Aorta (tissue), 5 donors: Measurements from ENCODE around the gene CYP4F11. TPM values are rescaled to one million over a fixed set of nuclear protein-coding genes. Genes with fewer than 3 reads are reported as not detected.
"Not testable (repeated sequence)": the region's sequence is repeated elsewhere in the genome, so short reads cannot be mapped to it uniquely, and the experiment has no call there.

ENCODE experiments used
- ATAC-seq: fragments of 200-7000 bp; cut with Tn5 transposase; one replicate; pipeline ENCODE4 v1.9.1; 2022; ENCODE audit warnings: moderate library complexity; ENCODE audit not compliant: low FRiP score
- DNase-seq, 2 donors: peaks; one replicate each; pipeline ENCODE4 v3.0.0-alpha.2; 2020
- H3K27ac ChIP-seq, 2 donors: one replicate each; pipeline ENCODE4 v1.5.1; 2013; ENCODE audit warnings: low read length in 2 of 2, mild to moderate bottlenecking in 2 of 2, moderate library complexity in 2 of 2, control low read depth in 1 of 2, inconsistent platforms in 1 of 2, low read depth in 1 of 2
- H3K27me3 ChIP-seq, 2 donors: one replicate each; pipeline ENCODE4 v1.6.1; 2013; ENCODE audit warnings: control low read depth in 1 of 2, low read length in 1 of 2, mild to moderate bottlenecking in 1 of 2, moderate library complexity in 1 of 2; ENCODE audit not compliant: insufficient read depth in 2 of 2, control insufficient read depth in 1 of 2
- H3K36me3 ChIP-seq, 2 donors: one replicate each; pipeline ENCODE4 v1.6.1; 2013; ENCODE audit warnings: control low read depth in 1 of 2, low read length in 1 of 2, mild to moderate bottlenecking in 1 of 2; ENCODE audit not compliant: insufficient read depth in 2 of 2, control insufficient read depth in 1 of 2
- H3K4me1 ChIP-seq, 2 donors: one replicate each; pipeline ENCODE4 v1.6.1; 2013; ENCODE audit warnings: low read length in 2 of 2, control low read depth in 1 of 2, mild to moderate bottlenecking in 1 of 2, moderate library complexity in 1 of 2; ENCODE audit not compliant: insufficient read depth in 2 of 2, control insufficient read depth in 1 of 2
- H3K4me3 ChIP-seq, 2 donors: one replicate each; pipeline ENCODE4 v1.5.1; 2013; ENCODE audit warnings: low read length in 2 of 2, control low read depth in 1 of 2, mild to moderate bottlenecking in 1 of 2
- H3K9me3 ChIP-seq: one replicate; pipeline ENCODE4 v1.6.1; 2013; ENCODE audit warnings: mild to moderate bottlenecking, low read length; ENCODE audit not compliant: control insufficient read depth
- WGBS, 2 donors: extraction: QIAGEN DNeasy Blood & Tissue Kit; methylation state at CpG; one replicate each; pipeline ENCODE4 v1.1.7; 2013; 5-methylcytosine and 5-hydroxymethylcytosine counted together
- intact Hi-C, 2 donors: fragments of 100-400 bp; cut with DNase I; formaldehyde crosslinking; loops; one replicate each; pipeline versions ENCODE4 v1.14.2 to v1.15.0; 2022
- polyA plus RNA-seq, 2 donors: library from polyadenylated mRNA; stranded (reverse); fragments of 200-250 nt; gene quantifications; one replicate each; pipeline ENCODE4 v1.2.3, GENCODE V29; 2013
- total RNA-seq, 2 donors: library from RNA; stranded (reverse); fragmentation: NEBNext Ultra II Directional; extraction: Animal tissue kit (Norgen Biotek cat#: 25700); gene quantifications; one replicate each; pipeline ENCODE4 v1.2.1, GENCODE V29; 2021
- donor health status: healthy with polysubstance abuse.
- donor health status: Bipolar disorder and iron deficiency.
- donor health status: DM: no; HTN: no; CAD: no.
- donor health status: DM: no; HTN: no; CAD: no.
- donor health status: DM: yes; HTN: yes; CAD: no.

The CYP4F11 gene
- total and polyA plus RNA-seq, 4 donors = 1.5 to 11.0 (median 7.2) TPM

- H3K4me1 ChIP-seq, H3K27ac ChIP-seq, ATAC-seq, H3K27me3 ChIP-seq, H3K9me3 ChIP-seq, intact Hi-C loops, H3K4me3 ChIP-seq, DNase-seq, H3K36me3 ChIP-seq: not testable (repeated sequence)
- WGBS, 2 donors = 81 to 84% methylated on average over 3 of the region's 3 CpGs
These were observed 51.0 kb downstream of the CYP4F11 start for GRCh38 chr19:15883329-15883728.

DNA sequence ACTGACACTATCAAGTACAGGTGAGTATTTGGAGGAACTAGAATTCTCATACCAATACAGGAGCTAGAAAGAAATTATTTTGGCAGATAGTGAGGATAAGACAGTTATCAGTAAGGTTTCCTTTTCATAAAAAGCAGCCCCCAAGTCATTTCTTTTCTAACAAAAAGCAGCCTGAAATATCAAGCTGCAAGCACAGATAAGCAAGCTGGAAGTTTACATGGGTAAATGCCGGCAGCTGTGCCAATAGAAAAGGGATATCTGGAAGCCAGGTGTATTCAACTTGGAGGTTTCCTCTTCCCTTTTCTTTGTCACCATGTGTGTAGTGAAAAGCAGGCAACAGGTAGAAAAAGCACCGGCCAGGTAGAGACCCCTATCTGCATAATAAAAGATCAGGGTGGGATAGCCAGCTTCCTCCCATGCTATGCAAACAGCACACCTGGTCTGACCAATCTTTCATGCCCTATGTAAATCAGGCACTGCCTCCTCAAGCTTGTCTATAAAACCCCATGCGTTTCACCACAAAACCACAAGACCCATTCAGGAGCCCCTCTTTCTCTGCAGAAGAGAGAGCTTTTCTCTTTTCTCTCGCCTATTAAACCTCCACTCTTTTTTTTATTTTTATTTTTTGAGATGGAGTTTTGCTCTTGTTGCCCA, 59.4 kb downstream of the CYP4F11 start:
- DNase-seq (no peak), ATAC-seq (no peak)
- Histone ChIP-seq H3K36me3 (no peaks in the 10 kb centered on the region), H3K4me3 (no peak overlapping the region), H3K27me3 (no peaks in the 10 kb centered on the region), H3K4me1 (no peaks in the 10 kb centered on the region), H3K9me3 (no peaks in the 10 kb centered on the region), H3K27ac (no peak overlapping the region)
- intact Hi-C loops = no loop called here
- 52 to 56% methylated on average over 4 of the region's 4 CpGs for WGBS, 2 donors

- H3K4me3 ChIP-seq, ATAC-seq, H3K9me3 ChIP-seq, H3K27ac ChIP-seq, H3K36me3 ChIP-seq, H3K27me3 ChIP-seq, DNase-seq, intact Hi-C loops, H3K4me1 ChIP-seq: not testable (repeated sequence)
- 79 to 86% methylated on average over 6 of the region's 6 CpGs for WGBS, 2 donors
These were observed 60.6 kb downstream of the CYP4F11 start for GRCh38 chr19:15873771-15874170.

DNA sequence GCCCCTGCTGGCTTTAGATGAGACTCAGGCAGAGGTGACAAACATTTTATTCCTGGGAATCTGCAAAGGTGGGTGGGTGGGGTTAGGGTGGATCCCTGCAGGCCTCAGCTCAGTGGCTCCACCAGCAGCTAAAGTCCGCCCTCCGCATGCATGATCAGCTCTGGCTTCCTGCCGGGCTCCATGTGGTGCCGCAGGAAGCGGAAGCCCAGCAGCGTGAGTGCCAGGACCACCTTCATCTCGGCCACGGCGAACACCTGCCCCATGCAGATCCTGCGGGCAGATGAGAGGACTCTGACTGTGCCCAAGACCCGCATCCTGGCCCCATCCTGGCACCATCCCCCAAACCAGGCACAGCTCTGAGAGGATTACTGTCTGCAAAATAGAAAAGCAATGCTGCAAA, 62.8 kb downstream of the CYP4F11 start:
- no peak for ATAC-seq
- H3K27ac ChIP-seq = no peak overlapping the region
- DNase-seq = no peak
- H3K4me3 ChIP-seq = no peak overlapping the region
- H3K4me1 ChIP-seq = no peaks in the 10 kb centered on the region
- H3K27me3 ChIP-seq = no peaks in the 10 kb centered on the region
- H3K36me3 ChIP-seq = no peaks in the 10 kb centered on the region
- no peaks in the 10 kb centered on the region for H3K9me3 ChIP-seq
- 6 to 12% methylated on average over 11 of the region's 11 CpGs for WGBS, 2 donors
- intact Hi-C loops = no loop called here

DNA sequence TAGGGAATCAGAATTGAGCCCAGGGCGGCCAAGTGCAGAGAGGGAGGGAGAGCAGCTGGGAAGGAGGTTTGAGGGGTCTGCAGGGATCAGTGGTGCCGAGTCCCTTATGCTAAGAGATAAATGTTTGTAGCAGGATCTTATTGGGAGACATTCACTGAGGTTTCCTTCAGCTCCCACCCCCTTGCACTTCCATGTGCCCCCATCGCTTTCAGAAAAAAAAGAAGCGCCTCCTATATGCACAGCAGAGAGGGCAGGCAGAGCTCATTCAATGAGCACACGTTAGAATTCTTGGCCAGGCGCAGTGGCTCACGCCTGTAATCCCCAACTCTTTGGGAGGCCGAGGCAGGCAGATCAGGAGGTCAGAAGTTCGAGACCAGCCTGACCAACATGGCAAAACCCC, 64.5 kb downstream of the CYP4F11 start:
- no peak for ATAC-seq
- Histone ChIP-seq H3K27ac (no peak overlapping the region), H3K36me3 (no peaks in the 10 kb centered on the region), H3K9me3 (no peaks in the 10 kb centered on the region), H3K4me3 (no peak overlapping the region), H3K4me1 (no peaks in the 10 kb centered on the region), H3K27me3 (no peaks in the 10 kb centered on the region)
- intact Hi-C loops = loop anchor here (2.0 to 10.0 kb wide), 3 partner anchors 235 to 285 kb away; no protein-coding TSS in a partner anchor
- DNase-seq = no peak
- WGBS, 2 donors = 59 to 65% methylated on average over 9 of the region's 9 CpGs

GRCh38 chr19:15869109-15869555, 65.2 kb downstream of the CYP4F11 start:
- DNase-seq = no peak
- peak; percentile 59 for ATAC-seq
- no peaks in the 10 kb centered on the region for H3K4me1 ChIP-seq
- H3K9me3 ChIP-seq = no peaks in the 10 kb centered on the region
- H3K4me3 ChIP-seq = no peak overlapping the region
- no peaks in the 10 kb centered on the region for H3K36me3 ChIP-seq
- intact Hi-C loops = loop anchor here (2.0 to 10.0 kb wide), 3 partner anchors 234 to 284 kb away; no protein-coding TSS in a partner anchor
- no peaks in the 10 kb centered on the region for H3K27me3 ChIP-seq
- 3% methylated on average over 3 of the region's 3 CpGs for WGBS, 2 donors
- no peak overlapping the region for H3K27ac ChIP-seq

- 66 to 72% methylated on average over 5 of the region's 5 CpGs for WGBS, 2 donors
- no peaks in the 10 kb centered on the region for H3K27me3 ChIP-seq
- no peaks in the 10 kb centered on the region for H3K36me3 ChIP-seq
- DNase-seq = no peak
- no peak overlapping the region for H3K27ac ChIP-seq
- H3K4me1 ChIP-seq = no peaks in the 10 kb centered on the region
- no peak overlapping the region for H3K4me3 ChIP-seq
- no peak for ATAC-seq
- no peaks in the 10 kb centered on the region for H3K9me3 ChIP-seq
- intact Hi-C loops = loop anchor here (10.0 kb wide), 2 partner anchors 232 to 242 kb away; no protein-coding TSS in a partner anchor
These were observed 67.7 kb downstream of the CYP4F11 start for GRCh38 chr19:15866636-15867035.

DNA sequence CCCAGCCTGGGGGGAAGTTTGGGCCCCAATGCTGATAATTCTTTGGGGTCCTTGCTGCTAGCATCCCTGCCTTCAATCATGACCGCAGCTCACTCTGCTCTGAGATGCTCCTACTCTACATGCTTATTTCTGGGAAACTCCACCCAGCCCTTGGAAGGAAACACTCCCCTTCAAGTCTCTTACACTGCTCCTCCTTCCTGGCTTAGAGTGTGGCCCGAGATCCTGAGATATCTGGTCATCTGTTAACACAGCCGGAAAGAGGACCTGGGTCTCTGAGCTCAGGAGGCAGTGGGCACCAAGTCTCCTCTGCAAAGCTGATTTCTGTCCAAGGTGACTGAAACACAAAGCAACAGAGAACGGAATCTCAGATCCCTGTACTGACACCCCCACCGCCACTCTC, 69.5 kb downstream of the CYP4F11 start:
- ATAC-seq (no peak), DNase-seq (no peak)
- 50 to 55% methylated on average over 5 of the region's 5 CpGs for WGBS, 2 donors
- Histone ChIP-seq H3K4me1 (no peaks in the 10 kb centered on the region), H3K27ac (no peak overlapping the region), H3K9me3 (no peaks in the 10 kb centered on the region), H3K36me3 (no peaks in the 10 kb centered on the region), H3K4me3 (no peak overlapping the region), H3K27me3 (no peaks in the 10 kb centered on the region)
- intact Hi-C loops = loop anchor here (10.0 kb wide), 2 partner anchors 230 to 240 kb away; no protein-coding TSS in a partner anchor

GRCh38 chr19:15863272-15863671, 71.1 kb downstream of the CYP4F11 start:
- H3K27ac ChIP-seq = no peak overlapping the region
- H3K9me3 ChIP-seq = no peaks in the 10 kb centered on the region
- H3K4me1 ChIP-seq = no peaks in the 10 kb centered on the region
- ATAC-seq = no peak
- H3K27me3 ChIP-seq = no peaks in the 10 kb centered on the region
- no peak overlapping the region for H3K4me3 ChIP-seq
- 72 to 81% methylated on average over 8 of the region's 8 CpGs for WGBS, 2 donors
- intact Hi-C loops = loop anchor here (10.0 kb wide), 2 partner anchors 228 to 238 kb away; no protein-coding TSS in a partner anchor
- DNase-seq = no peak
- H3K36me3 ChIP-seq = no peaks in the 10 kb centered on the region
